ENCODE measurements around the gene HHATL. TPM values are rescaled to one million over a fixed set of nuclear protein-coding genes. Genes with fewer than 3 reads are reported as not detected.

Gene HHATL
- total RNA-seq, 1 experiment from 2014 or later: not detected

DNA sequence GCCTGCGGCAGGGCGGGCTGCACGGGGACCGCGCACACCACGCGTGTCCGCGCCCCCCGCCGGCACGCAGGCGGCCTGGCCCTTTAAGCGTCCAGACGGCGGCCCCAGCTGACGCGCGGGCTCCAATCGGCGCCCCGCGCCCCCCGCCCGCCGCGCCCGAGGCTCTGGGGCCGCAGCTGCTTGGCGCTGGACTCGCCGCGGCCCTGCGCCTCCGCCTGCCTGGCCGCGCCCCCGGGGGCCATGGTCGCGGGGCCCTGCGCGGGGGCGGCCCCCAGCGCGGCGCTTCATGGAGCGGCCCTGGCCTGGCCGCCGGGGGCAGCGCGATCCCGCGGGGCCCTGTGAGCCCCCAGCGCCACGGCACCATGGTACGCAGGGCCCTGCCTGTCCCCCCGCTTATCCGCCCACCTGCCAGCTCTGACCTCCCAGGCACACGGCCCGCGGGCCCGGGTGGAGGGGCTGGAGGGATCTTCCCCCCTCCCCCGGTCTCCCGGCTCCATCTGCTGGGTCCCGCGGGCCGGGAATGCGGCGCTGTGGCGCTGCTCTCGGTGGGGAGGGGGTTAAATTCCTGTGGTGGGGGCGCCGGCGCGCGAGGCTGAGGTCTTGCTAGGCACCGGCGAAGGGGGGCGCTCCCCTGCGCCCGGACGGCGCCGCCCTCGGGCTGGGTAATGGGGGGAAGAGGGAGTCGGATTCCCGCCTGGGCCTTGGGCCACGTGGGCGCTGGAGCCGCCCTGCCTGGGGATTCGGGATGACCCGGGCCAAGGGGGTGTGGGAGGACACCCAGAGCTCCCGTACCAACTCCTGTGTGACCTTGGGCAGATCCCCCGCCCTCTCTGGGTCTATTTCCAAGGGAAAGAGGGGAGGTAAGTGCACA is 48.0 kb downstream of the HHATL start:
- Histone ChIP-seq H3K4me1 (ENCODE audit: control insufficient read depth, insufficient read depth, low read length) (peaks cover 16% of the 10 kb centered on the region), H3K4me3 (ENCODE audit: low read depth in 2 of 2, low read length in 2 of 2) (peak overlapping the region; percentile 48 to 49), H3K36me3 (ENCODE audit: control insufficient read depth, insufficient read depth, low read length) (no peaks in the 10 kb centered on the region), H3K9me3 (ENCODE audit: control insufficient read depth, insufficient read depth, low read depth, low read length) (no peaks in the 10 kb centered on the region), H3K27ac (ENCODE audit: low read length) (no peak overlapping the region), H3K27me3 (ENCODE audit: control insufficient read depth, insufficient read depth, low read length) (no peaks in the 10 kb centered on the region)
- intact Hi-C loops (cut with micrococcal nuclease; ENCODE audit: unreplicated experiment) (loop anchor here (5.0 kb wide), 1 partner anchor 88 kb away; no protein-coding TSS in a partner anchor), in situ Hi-C loops (cut with HindIII; ENCODE audit: low pct_unique_long_range_greater_than_20kb, low sequenced_read_pairs) (no loop called here)
- DNase-seq (ENCODE audit: low read depth, low spot score): no peak
- BruUV-seq (replicated peaks): no TSS peak
- ChIA-PET POLR2A (no interaction called here), CTCF (no interaction called here)
- no peak for TF ChIP-seq POLR2AphosphoS5 (IDR thresholded peaks at IDR 0.05; ENCODE audit: low read depth, low read length)
- peak; percentile 35; the same call in 1 of the 2 replicates for TF ChIP-seq CTCF (IDR thresholded peaks at IDR 0.05)
- TF ChIP-seq, protein P1, sequence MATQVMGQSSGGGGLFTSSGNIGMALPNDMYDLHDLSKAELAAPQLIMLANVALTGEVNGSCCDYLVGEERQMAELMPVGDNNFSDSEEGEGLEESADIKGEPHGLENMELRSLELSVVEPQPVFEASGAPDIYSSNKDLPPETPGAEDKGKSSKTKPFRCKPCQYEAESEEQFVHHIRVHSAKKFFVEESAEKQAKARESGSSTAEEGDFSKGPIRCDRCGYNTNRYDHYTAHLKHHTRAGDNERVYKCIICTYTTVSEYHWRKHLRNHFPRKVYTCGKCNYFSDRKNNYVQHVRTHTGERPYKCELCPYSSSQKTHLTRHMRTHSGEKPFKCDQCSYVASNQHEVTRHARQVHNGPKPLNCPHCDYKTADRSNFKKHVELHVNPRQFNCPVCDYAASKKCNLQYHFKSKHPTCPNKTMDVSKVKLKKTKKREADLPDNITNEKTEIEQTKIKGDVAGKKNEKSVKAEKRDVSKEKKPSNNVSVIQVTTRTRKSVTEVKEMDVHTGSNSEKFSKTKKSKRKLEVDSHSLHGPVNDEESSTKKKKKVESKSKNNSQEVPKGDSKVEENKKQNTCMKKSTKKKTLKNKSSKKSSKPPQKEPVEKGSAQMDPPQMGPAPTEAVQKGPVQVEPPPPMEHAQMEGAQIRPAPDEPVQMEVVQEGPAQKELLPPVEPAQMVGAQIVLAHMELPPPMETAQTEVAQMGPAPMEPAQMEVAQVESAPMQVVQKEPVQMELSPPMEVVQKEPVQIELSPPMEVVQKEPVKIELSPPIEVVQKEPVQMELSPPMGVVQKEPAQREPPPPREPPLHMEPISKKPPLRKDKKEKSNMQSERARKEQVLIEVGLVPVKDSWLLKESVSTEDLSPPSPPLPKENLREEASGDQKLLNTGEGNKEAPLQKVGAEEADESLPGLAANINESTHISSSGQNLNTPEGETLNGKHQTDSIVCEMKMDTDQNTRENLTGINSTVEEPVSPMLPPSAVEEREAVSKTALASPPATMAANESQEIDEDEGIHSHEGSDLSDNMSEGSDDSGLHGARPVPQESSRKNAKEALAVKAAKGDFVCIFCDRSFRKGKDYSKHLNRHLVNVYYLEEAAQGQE (IDR thresholded peaks at IDR 0.05; ENCODE audit: insufficient read depth in 1 of 2, low read depth in 2 of 2, low read length in 1 of 2): no peak
- no peak for TF ChIP-seq SIN3A (IDR thresholded peaks at IDR 0.05; ENCODE audit: borderline replicate concordance, insufficient read depth, low read depth, low read length)
- no peak for TF ChIP-seq TCF7L2 (IDR thresholded peaks at IDR 0.05; ENCODE audit: low read depth, low read length)
- peak; percentile 26; the same call in 1 of the 2 replicates for ATAC-seq

DNA sequence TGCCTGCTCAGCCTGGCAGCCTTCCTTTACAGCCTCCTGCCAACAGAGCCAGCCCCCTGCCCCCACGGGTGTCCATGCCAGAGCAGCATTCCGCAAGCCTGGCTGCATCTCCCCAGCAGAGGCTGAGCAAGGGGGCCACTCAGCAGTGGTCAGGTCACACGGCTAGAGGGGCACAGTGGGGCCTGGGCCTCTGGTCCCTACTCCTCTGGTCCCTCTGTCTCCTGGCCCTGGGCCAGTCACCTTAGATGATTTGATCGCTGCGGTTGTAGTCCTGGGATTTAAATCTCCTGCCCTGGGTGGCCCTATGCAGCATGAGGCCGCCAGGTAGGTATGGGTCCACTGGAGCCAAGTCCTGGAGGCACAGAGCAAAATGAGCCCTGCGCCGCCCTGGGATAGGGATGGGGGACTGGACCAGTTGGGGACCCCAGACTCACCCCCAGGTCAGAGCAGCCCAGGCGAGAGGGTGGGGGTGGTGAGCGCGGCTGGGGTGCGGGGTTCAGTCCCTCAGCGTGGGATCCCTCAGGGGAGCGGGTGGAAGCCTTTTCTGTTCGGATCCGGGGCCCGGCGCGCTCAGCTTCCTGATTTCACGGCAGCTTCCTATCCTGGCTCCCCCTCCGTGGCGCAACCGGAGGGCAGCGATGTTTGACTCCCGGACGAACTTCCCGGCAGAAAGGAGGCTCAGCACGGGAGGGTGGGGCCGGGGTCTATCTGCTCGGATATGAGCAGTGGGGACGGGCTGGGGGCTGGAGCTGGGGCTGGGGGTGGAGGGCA is 48.9 kb downstream of the HHATL start, which contains the start of gene ZBTB47:
ZBTB47 (plus strand) TSS at position 138 of the 771 bp plus-strand sequence. CDS start 4,659 bp downstream, outside the sequence.
- CTCF ChIA-PET: interaction anchor here (0.7 kb wide), 1 partner anchor 48 kb away, joined by 5 read pairs; no protein-coding TSS in a partner anchor
- no TSS peak for BruUV-seq (replicated peaks)
- Histone ChIP-seq H3K9me3 (ENCODE audit: control insufficient read depth, insufficient read depth, low read depth, low read length) (no peaks in the 10 kb centered on the region), H3K27ac (ENCODE audit: low read length) (no peak within 1 kb of the TSS), H3K4me1 (ENCODE audit: control insufficient read depth, insufficient read depth, low read length) (peaks cover 16% of the 10 kb centered on the region), H3K27me3 (ENCODE audit: control insufficient read depth, insufficient read depth, low read length) (no peaks in the 10 kb centered on the region), H3K4me3 (ENCODE audit: low read depth in 2 of 2, low read length in 2 of 2) (peak within 1 kb of the TSS; percentile 48 to 49), H3K36me3 (ENCODE audit: control insufficient read depth, insufficient read depth, low read length) (no peaks in the 10 kb centered on the region)
- POLR2A ChIA-PET: no interaction called here
- TF ChIP-seq POLR2AphosphoS5 (IDR thresholded peaks at IDR 0.05; ENCODE audit: low read depth, low read length) (no peak), TCF7L2 (IDR thresholded peaks at IDR 0.05; ENCODE audit: low read depth, low read length) (no peak)
- TF ChIP-seq, protein P1 (IDR thresholded peaks at IDR 0.05; ENCODE audit: insufficient read depth in 1 of 2, low read depth in 2 of 2, low read length in 1 of 2): no peak
- in situ Hi-C loops (cut with HindIII; ENCODE audit: low pct_unique_long_range_greater_than_20kb, low sequenced_read_pairs): no loop called here
- no peak for DNase-seq (ENCODE audit: low read depth, low spot score)
- intact Hi-C loops (cut with micrococcal nuclease; ENCODE audit: unreplicated experiment): loop anchor here (5.0 kb wide), 1 partner anchor 89 kb away; no protein-coding TSS in a partner anchor
- peak; percentile 40 for ATAC-seq

All from Panc1 (cell line).